Measurements from ENCODE around the gene NHLH1.

Gene NHLH1

GRCh38 chr1:160416369-160416768 lies 49.5 kb downstream of the NHLH1 start:
- DNase-seq = no peak
- H3K27ac ChIP-seq (ENCODE audit: low read length) = no peak overlapping the region
- no peak for TF ChIP-seq EZH2 (IDR thresholded peaks at IDR 0.05; ENCODE audit: borderline replicate concordance, low read depth, low read length, severe bottlenecking)
- peak; percentile 57 for TF ChIP-seq CTCF (IDR thresholded peaks at IDR 0.05; ENCODE audit: borderline replicate concordance, extremely low read depth, low read length, poor library complexity, severe bottlenecking)

DNA sequence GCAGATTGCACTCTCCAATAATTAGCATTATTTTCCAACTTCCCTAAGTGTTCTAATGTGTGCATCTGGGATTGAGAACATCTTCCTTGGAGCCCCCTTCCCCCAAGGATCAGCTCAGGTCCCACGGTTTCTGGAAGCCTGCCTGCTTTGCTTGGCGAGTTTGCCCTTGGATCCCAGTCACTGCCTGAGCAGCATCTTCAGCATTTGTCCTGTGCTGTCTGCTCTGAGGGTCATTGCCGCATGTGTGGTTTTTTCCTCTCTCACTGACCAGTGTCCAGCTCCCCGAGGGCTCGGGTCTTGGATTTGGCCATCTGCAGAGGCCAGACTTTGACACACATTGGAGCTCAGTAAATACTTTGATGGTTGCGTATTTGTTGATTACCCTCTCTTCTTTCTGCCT lies 51.6 kb downstream of the NHLH1 start:
- Histone ChIP-seq H3K27me3 (ENCODE audit: insufficient read depth, low read length, poor library complexity) (no peaks in the 10 kb centered on the region), H3K4me3 (ENCODE audit: low read depth in 1 of 2, low read length in 2 of 2) (no peak overlapping the region), H3K9me3 (ENCODE audit: insufficient read depth, low read length, severe bottlenecking) (no peaks in the 10 kb centered on the region), H2AFZ (ENCODE audit: low read depth, low read length) (no peak overlapping the region), H3K36me3 (ENCODE audit: insufficient read depth, low read length) (peaks cover 17% of the 10 kb centered on the region), H4K20me1 (ENCODE audit: insufficient read depth, low read length) (no peaks in the 10 kb centered on the region), H3K9ac (ENCODE audit: low read depth, low read length) (no peak overlapping the region), H3K4me2 (ENCODE audit: insufficient read depth, low read length) (no peak overlapping the region), H3K4me1 (ENCODE audit: insufficient read depth, low read length) (no peaks in the 10 kb centered on the region), H3K27ac (ENCODE audit: low read length) (no peak overlapping the region), H3K79me2 (ENCODE audit: insufficient read depth, low read length) (no peaks in the 10 kb centered on the region)
- TF ChIP-seq CTCF (IDR thresholded peaks at IDR 0.05; ENCODE audit: borderline replicate concordance, extremely low read depth, low read length, poor library complexity, severe bottlenecking) (no peak), EZH2 (IDR thresholded peaks at IDR 0.05; ENCODE audit: borderline replicate concordance, low read depth, low read length, severe bottlenecking) (no peak)
- ATAC-seq (ENCODE audit: insufficient read depth, low read depth) (no peak), DNase-seq (no peak)

More at GRCh38 chr1:160416369-160416768, 49.5 kb downstream of the NHLH1 start:
- Histone ChIP-seq H3K9ac (ENCODE audit: low read depth, low read length) (no peak overlapping the region), H2AFZ (ENCODE audit: low read depth, low read length) (no peak overlapping the region), H3K79me2 (ENCODE audit: insufficient read depth, low read length) (no peaks in the 10 kb centered on the region), H3K4me3 (ENCODE audit: low read depth in 1 of 2, low read length in 2 of 2) (no peak overlapping the region), H4K20me1 (ENCODE audit: insufficient read depth, low read length) (no peaks in the 10 kb centered on the region), H3K4me1 (ENCODE audit: insufficient read depth, low read length) (no peaks in the 10 kb centered on the region), H3K36me3 (ENCODE audit: insufficient read depth, low read length) (peaks cover 17% of the 10 kb centered on the region), H3K9me3 (ENCODE audit: insufficient read depth, low read length, severe bottlenecking) (no peaks in the 10 kb centered on the region), H3K27me3 (ENCODE audit: insufficient read depth, low read length, poor library complexity) (no peaks in the 10 kb centered on the region), H3K4me2 (ENCODE audit: insufficient read depth, low read length) (no peak overlapping the region)
- peak; percentile 58; the same call in 2 of the 3 replicates for ATAC-seq (ENCODE audit: insufficient read depth, low read depth)

DNA sequence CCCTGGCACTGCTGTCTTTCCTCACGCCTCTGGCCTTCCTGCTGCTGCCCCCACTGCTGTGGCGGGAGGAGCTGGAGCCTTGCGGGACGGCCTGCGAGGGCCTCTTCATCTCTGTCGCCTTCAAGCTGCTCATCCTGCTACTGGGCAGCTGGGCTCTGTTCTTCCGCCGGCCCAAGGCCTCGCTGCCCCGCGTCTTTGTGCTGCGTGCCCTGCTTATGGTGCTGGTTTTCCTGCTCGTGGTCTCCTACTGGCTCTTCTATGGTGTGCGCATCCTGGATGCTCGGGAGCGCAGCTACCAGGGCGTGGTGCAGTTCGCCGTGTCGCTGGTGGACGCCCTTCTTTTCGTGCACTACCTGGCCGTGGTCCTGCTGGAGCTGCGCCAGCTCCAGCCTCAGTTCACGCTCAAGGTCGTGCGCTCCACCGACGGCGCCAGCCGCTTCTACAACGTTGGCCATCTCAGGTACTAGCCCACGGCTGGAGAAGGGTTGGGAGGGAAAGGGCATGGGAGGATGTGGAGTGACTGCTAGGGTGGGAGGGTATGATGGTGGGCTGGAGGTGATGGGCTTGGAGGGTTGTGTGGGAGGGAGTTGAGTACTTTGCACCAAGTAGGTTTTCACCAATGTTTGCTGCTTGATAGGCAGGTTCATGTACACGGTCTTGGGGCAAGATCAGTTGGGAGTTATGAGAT lies 52.4 kb downstream of the NHLH1 start:
- ATAC-seq (ENCODE audit: insufficient read depth, low read depth) = no peak
- TF ChIP-seq EZH2 (IDR thresholded peaks at IDR 0.05; ENCODE audit: borderline replicate concordance, low read depth, low read length, severe bottlenecking) (no peak), CTCF (IDR thresholded peaks at IDR 0.05; ENCODE audit: borderline replicate concordance, extremely low read depth, low read length, poor library complexity, severe bottlenecking) (no peak)
- Histone ChIP-seq H3K4me3 (ENCODE audit: low read depth in 1 of 2, low read length in 2 of 2) (no peak overlapping the region), H3K36me3 (ENCODE audit: insufficient read depth, low read length) (peaks cover 24% of the 10 kb centered on the region), H3K4me2 (ENCODE audit: insufficient read depth, low read length) (no peak overlapping the region), H4K20me1 (ENCODE audit: insufficient read depth, low read length) (no peaks in the 10 kb centered on the region), H3K27ac (ENCODE audit: low read length) (no peak overlapping the region), H3K4me1 (ENCODE audit: insufficient read depth, low read length) (no peaks in the 10 kb centered on the region), H3K79me2 (ENCODE audit: insufficient read depth, low read length) (no peaks in the 10 kb centered on the region), H3K9ac (ENCODE audit: low read depth, low read length) (no peak overlapping the region), H3K27me3 (ENCODE audit: insufficient read depth, low read length, poor library complexity) (no peaks in the 10 kb centered on the region), H2AFZ (ENCODE audit: low read depth, low read length) (no peak overlapping the region), H3K9me3 (ENCODE audit: insufficient read depth, low read length, severe bottlenecking) (no peaks in the 10 kb centered on the region)
- no peak for DNase-seq

Measured in DND-41 (cell line).